ENCODE results near the gene PGF. TPM values are rescaled to one million over a fixed set of nuclear protein-coding genes. Genes with fewer than 3 reads are reported as not detected.
A peak's percentile ranks its signal among the peaks of the same experiment; 100 is the strongest.

PGF gene
- total and polyA plus RNA-seq, 4 donors, result 0.61 to 4.5 (median 1.8) TPM

DNA sequence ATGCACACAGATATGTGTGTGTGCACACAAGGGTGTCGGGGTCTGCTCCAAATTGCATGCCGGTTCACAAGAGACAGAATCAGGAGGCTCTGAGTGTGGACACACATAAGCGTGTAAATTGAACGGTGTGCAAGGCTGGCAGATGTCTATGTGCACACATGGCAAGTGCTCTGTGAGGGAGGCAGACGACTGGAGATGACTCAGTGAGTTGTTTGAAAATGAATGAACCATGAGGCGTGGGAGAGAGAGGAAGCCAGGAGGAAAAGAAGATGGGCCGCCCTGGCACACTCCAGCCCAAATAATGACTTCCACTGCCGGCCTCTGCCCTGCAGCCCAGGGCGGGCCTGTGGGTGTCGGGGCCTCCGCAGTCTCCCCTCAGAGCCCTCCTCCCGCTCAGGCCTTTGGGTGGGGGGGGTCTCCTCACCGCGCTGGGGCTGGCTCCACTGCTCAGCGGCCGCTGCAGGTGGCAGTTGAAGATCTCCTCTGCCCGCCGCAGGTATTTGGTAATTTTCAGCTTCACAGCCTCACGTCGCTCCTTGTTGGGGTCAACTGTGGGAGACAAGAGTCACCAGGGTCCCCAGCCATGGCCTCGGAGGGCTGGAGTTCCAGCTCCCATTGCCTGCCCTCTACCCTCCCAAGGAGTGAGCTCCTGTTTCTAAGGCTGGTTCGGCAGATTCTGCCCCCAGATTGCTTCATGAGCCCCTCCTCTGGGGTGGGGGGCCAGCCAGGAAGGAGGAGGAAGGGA lies 35.8 kb downstream of the PGF start:
- no peak overlapping the region for H3K9ac ChIP-seq (ENCODE audit: low read depth in 1 of 2, low read length in 2 of 2)
- no peak overlapping the region for H3K4me3 ChIP-seq (ENCODE audit: low read depth in 1 of 3, low read length in 3 of 3)
- H3K27me3 ChIP-seq (ENCODE audit: control insufficient read depth in 4 of 4, insufficient read depth in 4 of 4, low read length in 3 of 4), result peaks cover 0 to 2% (median 0%) of the 10 kb centered on the region in 4 donors
- H3K36me3 ChIP-seq (ENCODE audit: control insufficient read depth in 4 of 4, insufficient read depth in 3 of 4, low read depth in 1 of 4, low read length in 3 of 4), result no peaks in the 10 kb centered on the region
- 91% methylated on average over 22 of the region's 22 CpGs for WGBS
- no peak for DNase-seq (ENCODE audit: low spot score)
- no peak overlapping the region for H3K27ac ChIP-seq (ENCODE audit: low read depth in 1 of 2, low read length in 2 of 2)
- H3K4me1 ChIP-seq (ENCODE audit: control insufficient read depth in 4 of 4, insufficient read depth in 4 of 4, low read length in 3 of 4), result peaks cover 0 to 13% (median 3%) of the 10 kb centered on the region in 4 donors
- no peaks in the 10 kb centered on the region for H3K9me3 ChIP-seq (ENCODE audit: control insufficient read depth in 4 of 4, low read length in 3 of 4)
- TF ChIP-seq, protein P1, sequence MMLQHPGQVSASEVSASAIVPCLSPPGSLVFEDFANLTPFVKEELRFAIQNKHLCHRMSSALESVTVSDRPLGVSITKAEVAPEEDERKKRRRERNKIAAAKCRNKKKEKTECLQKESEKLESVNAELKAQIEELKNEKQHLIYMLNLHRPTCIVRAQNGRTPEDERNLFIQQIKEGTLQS (IDR thresholded peaks at IDR 0.05), result no peak
- TF ChIP-seq, protein P2, sequence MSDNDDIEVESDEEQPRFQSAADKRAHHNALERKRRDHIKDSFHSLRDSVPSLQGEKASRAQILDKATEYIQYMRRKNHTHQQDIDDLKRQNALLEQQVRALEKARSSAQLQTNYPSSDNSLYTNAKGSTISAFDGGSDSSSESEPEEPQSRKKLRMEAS (IDR thresholded peaks at IDR 0.05), result no peak
- TF ChIP-seq, protein P3, sequence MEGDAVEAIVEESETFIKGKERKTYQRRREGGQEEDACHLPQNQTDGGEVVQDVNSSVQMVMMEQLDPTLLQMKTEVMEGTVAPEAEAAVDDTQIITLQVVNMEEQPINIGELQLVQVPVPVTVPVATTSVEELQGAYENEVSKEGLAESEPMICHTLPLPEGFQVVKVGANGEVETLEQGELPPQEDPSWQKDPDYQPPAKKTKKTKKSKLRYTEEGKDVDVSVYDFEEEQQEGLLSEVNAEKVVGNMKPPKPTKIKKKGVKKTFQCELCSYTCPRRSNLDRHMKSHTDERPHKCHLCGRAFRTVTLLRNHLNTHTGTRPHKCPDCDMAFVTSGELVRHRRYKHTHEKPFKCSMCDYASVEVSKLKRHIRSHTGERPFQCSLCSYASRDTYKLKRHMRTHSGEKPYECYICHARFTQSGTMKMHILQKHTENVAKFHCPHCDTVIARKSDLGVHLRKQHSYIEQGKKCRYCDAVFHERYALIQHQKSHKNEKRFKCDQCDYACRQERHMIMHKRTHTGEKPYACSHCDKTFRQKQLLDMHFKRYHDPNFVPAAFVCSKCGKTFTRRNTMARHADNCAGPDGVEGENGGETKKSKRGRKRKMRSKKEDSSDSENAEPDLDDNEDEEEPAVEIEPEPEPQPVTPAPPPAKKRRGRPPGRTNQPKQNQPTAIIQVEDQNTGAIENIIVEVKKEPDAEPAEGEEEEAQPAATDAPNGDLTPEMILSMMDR (IDR thresholded peaks at IDR 0.05; ENCODE audit: low read depth, low read length, missing input control), result no peak

DNA sequence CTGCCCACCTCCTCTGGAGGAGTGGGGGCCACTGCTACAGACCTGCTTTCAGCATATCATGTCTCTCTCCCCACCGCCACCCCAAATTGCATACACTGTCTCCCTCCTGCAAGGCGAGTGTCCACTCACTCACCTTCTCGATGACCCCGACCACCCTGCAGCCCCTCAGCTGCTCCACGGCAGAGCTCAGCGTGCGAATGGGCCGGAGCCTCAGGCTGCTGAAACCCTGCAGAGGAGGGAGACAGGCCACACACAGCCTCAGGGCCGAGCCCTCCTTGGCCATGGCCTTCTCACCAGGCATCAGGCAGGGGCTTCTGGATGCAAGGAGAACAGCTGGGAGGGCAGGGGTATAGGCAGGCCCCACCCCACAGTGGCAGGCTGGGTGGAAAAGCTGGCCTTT lies 37.0 kb downstream of the PGF start:
- no peak overlapping the region for H3K4me3 ChIP-seq (ENCODE audit: low read depth in 1 of 3, low read length in 3 of 3)
- no peaks in the 10 kb centered on the region for H3K9me3 ChIP-seq (ENCODE audit: control insufficient read depth in 4 of 4, low read length in 3 of 4)
- DNase-seq (ENCODE audit: low spot score), result no peak
- H3K27me3 ChIP-seq (ENCODE audit: control insufficient read depth in 4 of 4, insufficient read depth in 4 of 4, low read length in 3 of 4), result no peaks in the 10 kb centered on the region
- no peak for TF ChIP-seq HNF4G (IDR thresholded peaks at IDR 0.05)
- no peak for TF ChIP-seq SP1 (IDR thresholded peaks at IDR 0.05)
- no peak for TF ChIP-seq FOXA1 (IDR thresholded peaks at IDR 0.05)
- TF ChIP-seq, protein P4, sequence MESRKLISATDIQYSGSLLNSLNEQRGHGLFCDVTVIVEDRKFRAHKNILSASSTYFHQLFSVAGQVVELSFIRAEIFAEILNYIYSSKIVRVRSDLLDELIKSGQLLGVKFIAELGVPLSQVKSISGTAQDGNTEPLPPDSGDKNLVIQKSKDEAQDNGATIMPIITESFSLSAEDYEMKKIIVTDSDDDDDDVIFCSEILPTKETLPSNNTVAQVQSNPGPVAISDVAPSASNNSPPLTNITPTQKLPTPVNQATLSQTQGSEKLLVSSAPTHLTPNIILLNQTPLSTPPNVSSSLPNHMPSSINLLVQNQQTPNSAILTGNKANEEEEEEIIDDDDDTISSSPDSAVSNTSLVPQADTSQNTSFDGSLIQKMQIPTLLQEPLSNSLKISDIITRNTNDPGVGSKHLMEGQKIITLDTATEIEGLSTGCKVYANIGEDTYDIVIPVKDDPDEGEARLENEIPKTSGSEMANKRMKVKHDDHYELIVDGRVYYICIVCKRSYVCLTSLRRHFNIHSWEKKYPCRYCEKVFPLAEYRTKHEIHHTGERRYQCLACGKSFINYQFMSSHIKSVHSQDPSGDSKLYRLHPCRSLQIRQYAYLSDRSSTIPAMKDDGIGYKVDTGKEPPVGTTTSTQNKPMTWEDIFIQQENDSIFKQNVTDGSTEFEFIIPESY (IDR thresholded peaks at IDR 0.05), result no peak
- TF ChIP-seq HNF4A (conservative IDR thresholded peaks at IDR 0.05), result no peak
- no peak for TF ChIP-seq YY1 (IDR thresholded peaks at IDR 0.05)
- TF ChIP-seq, protein P1 (IDR thresholded peaks at IDR 0.05), result no peak
- no peak for TF ChIP-seq NR2F2 (IDR thresholded peaks at IDR 0.05)
- no peak for TF ChIP-seq EGR1 (IDR thresholded peaks at IDR 0.05; ENCODE audit: low read depth in 2 of 2)
- no peak for TF ChIP-seq TAF1 (conservative IDR thresholded peaks at IDR 0.05)
- TF ChIP-seq FOXA2 (IDR thresholded peaks at IDR 0.05), result no peak
- 95% methylated on average over 9 of the region's 9 CpGs for WGBS
- no peak overlapping the region for H3K9ac ChIP-seq (ENCODE audit: low read depth in 1 of 2, low read length in 2 of 2)
- H3K36me3 ChIP-seq (ENCODE audit: control insufficient read depth in 4 of 4, insufficient read depth in 3 of 4, low read depth in 1 of 4, low read length in 3 of 4), result no peaks in the 10 kb centered on the region
- H3K27ac ChIP-seq (ENCODE audit: low read depth in 1 of 2, low read length in 2 of 2), result no peak overlapping the region
- peaks cover 0 to 14% (median 4%) of the 10 kb centered on the region in 4 donors for H3K4me1 ChIP-seq (ENCODE audit: control insufficient read depth in 4 of 4, insufficient read depth in 4 of 4, low read length in 3 of 4)

DNA sequence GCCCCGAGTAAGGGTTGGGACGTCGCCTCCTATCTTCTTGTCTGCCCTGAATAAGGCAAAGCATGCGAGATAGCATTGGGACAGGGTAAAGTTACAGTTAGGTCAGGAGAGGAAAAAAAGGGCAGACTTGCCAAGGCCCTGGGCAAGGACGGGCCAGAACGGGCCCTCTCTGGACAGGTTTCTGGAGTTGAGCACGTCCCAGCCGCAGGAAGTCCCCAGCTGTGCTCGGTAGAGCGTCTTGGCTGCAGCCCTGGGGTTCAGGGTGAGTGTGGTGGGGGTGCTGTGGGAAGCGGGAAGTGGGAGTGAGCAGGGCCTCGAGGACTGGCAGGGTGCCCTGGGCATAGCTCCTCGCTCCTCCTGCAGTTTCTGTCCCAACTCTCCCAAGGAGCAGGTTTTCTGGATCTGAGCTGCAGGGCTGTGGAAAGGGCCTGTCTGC lies 37.7 kb downstream of the PGF start:
- Histone ChIP-seq H3K27me3 (ENCODE audit: control insufficient read depth in 4 of 4, insufficient read depth in 4 of 4, low read length in 3 of 4) (no peaks in the 10 kb centered on the region), H3K9ac (ENCODE audit: low read depth in 1 of 2, low read length in 2 of 2) (no peak overlapping the region)
- 81% methylated on average over 13 of the region's 13 CpGs for WGBS
- TF ChIP-seq HNF4A (conservative IDR thresholded peaks at IDR 0.05) (no peak), GABPA (IDR thresholded peaks at IDR 0.05 in 1 of 2, conservative IDR thresholded peaks at IDR 0.05 in 1 of 2) (no peak), RXRA (IDR thresholded peaks at IDR 0.05) (no peak)
- TF ChIP-seq, protein P1 (IDR thresholded peaks at IDR 0.05), result no peak
- TF ChIP-seq, protein P3 (IDR thresholded peaks at IDR 0.05; ENCODE audit: low read depth, low read length, missing input control), result no peak

More for the DNA sequence above, 37.7 kb downstream of the PGF start:
- H3K4me3 ChIP-seq (ENCODE audit: low read depth in 1 of 3, low read length in 3 of 3), result no peak overlapping the region
- H3K4me1 ChIP-seq (ENCODE audit: control insufficient read depth in 4 of 4, insufficient read depth in 4 of 4, low read length in 3 of 4), result peaks cover 0 to 10% (median 2%) of the 10 kb centered on the region in 4 donors
- no peaks in the 10 kb centered on the region for H3K36me3 ChIP-seq (ENCODE audit: control insufficient read depth in 4 of 4, insufficient read depth in 3 of 4, low read depth in 1 of 4, low read length in 3 of 4)
- DNase-seq (ENCODE audit: low spot score), result no peak
- H3K9me3 ChIP-seq (ENCODE audit: control insufficient read depth in 4 of 4, low read length in 3 of 4), result no peaks in the 10 kb centered on the region
- peak overlapping the region in 1 of 2 donors; percentile 36 for H3K27ac ChIP-seq (ENCODE audit: low read depth in 1 of 2, low read length in 2 of 2)

All from liver (tissue), 9 donors.